ENCODE results near the gene PRKCQ. TPM values are rescaled to one million over a fixed set of nuclear protein-coding genes. Genes with fewer than 3 reads are reported as not detected.

The PRKCQ gene
- total and polyA plus RNA-seq, 2 of the 8 experiments (the other 6 are each of a cell fraction or from before 2014, with no cell fraction given) = 9.1 to 22.6 TPM

GRCh38 chr10:6564367-6564766 is 15.7 kb downstream of the PRKCQ start:
- no peak overlapping the region for H2BK120ac ChIP-seq (replicated peaks; ENCODE audit: low read depth, low read length)
- FAIRE-seq = no peak
- no peak overlapping the region for H3K4me3 ChIP-seq (ENCODE audit: extremely low read depth in 1 of 4, insufficient read depth in 2 of 4, low read depth in 3 of 4, low read length in 4 of 4)
- no peak overlapping the region for H3K4ac ChIP-seq (replicated peaks; ENCODE audit: insufficient read length, low read depth, low read length)
- 67% methylated on average over 5 of the region's 5 CpGs; no CpG with 5 or more reads in 1 of the 2 experiments for WGBS, 2 experiments (ENCODE audit: extremely low coverage in 1 of 2, insufficient coverage in 1 of 2, insufficient read length in 1 of 2, insufficient replicate concordance in 2 of 2, low coverage in 1 of 2, low lambda C conversion rate in 2 of 2, missing lambda C conversion rate in 1 of 2)
- H3K18ac ChIP-seq (ENCODE audit: extremely low read depth, low read length) = no peak overlapping the region
- H3K4me2 ChIP-seq (ENCODE audit: insufficient read depth in 1 of 2, low read depth in 2 of 2, low read length in 2 of 2) = no peak overlapping the region
- no peaks in the 10 kb centered on the region for H3K9me3 ChIP-seq (ENCODE audit: insufficient read depth in 2 of 2, low read depth in 1 of 2, low read length in 1 of 2)
- peaks cover 0 to 10% (median 3%) of the 10 kb centered on the region in 4 experiments; a peak in 4 of 7 replicates for H3K4me1 ChIP-seq (replicated peaks in 1 of 4; ENCODE audit: control insufficient read depth in 3 of 4, insufficient read depth in 4 of 4, low read length in 3 of 4)
- CTCF ChIA-PET (ENCODE audit: partially characterized antibody) = interaction anchor here (1.2 to 2.6 kb wide), 3 partner anchors 10 to 84 kb away, joined by 4 to 11 read pairs (median 5); partner anchors contain the start of gene PRKCQ
- H3K79me1 ChIP-seq (ENCODE audit: low read depth, low read length) = peaks cover 11% of the 10 kb centered on the region
- no peak overlapping the region for H4K91ac ChIP-seq (replicated peaks; ENCODE audit: insufficient read length, low read length)
- H3K27ac ChIP-seq (ENCODE audit: low read depth, low read length) = no peak overlapping the region
- H3K79me2 ChIP-seq (ENCODE audit: control insufficient read depth in 1 of 2, insufficient read depth in 2 of 2, low read length in 2 of 2) = peaks cover 0 to 11% of the 10 kb centered on the region in 2 experiments; a peak in 2 of 4 replicates
- H2AFZ ChIP-seq (ENCODE audit: low read length) = no peak overlapping the region
- H2BK15ac ChIP-seq (ENCODE audit: low read length) = no peak overlapping the region
- no peak overlapping the region for H2BK5ac ChIP-seq (ENCODE audit: low read depth, low read length)
- no peak overlapping the region for H3K23ac ChIP-seq (ENCODE audit: insufficient read length)
- POLR2A ChIA-PET (ENCODE audit: partially characterized antibody) = interaction anchor here (1.1 kb wide), 1 partner anchor 14 kb away, joined by 3 read pairs; no protein-coding TSS in a partner anchor
- TF ChIP-seq KDM1A (IDR thresholded peaks at IDR 0.05; ENCODE audit: borderline replicate concordance, low read length) (no peak), GTF2F1 (IDR thresholded peaks at IDR 0.05; ENCODE audit: borderline replicate concordance, low read depth, low read length) (no peak), HDAC6 (IDR thresholded peaks at IDR 0.05; ENCODE audit: low read depth, low read length) (no peak), MAX (IDR thresholded peaks at IDR 0.05) (no peak), RBBP5 (IDR thresholded peaks at IDR 0.05; ENCODE audit: borderline replicate concordance, low read depth, low read length) (no peak), POLR2AphosphoS5 (IDR thresholded peaks at IDR 0.05; ENCODE audit: low read depth, low read length) (no peak), EZH2 (IDR thresholded peaks at IDR 0.05; ENCODE audit: low read depth, low read length, severe bottlenecking) (no peak), CEBPB (IDR thresholded peaks at IDR 0.05; ENCODE audit: low read depth, low read length) (no peak), RAD21 (IDR thresholded peaks at IDR 0.05 in 1 of 2, conservative IDR thresholded peaks at IDR 0.05 in 1 of 2; ENCODE audit: low read depth in 2 of 2, low read length in 2 of 2) (no peak), SP2 (IDR thresholded peaks at IDR 0.05; ENCODE audit: low read length) (no peak), JUND (IDR thresholded peaks at IDR 0.05; ENCODE audit: low read length) (no peak)
- TF ChIP-seq, protein P1, sequence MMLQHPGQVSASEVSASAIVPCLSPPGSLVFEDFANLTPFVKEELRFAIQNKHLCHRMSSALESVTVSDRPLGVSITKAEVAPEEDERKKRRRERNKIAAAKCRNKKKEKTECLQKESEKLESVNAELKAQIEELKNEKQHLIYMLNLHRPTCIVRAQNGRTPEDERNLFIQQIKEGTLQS (IDR thresholded peaks at IDR 0.05; ENCODE audit: insufficient read depth, low read depth, low read length) = no peak
- H3K9ac ChIP-seq (replicated peaks in 1 of 4; ENCODE audit: extremely low read depth in 1 of 4, low read depth in 3 of 4, low read length in 3 of 4) = no peak overlapping the region
- H4K8ac ChIP-seq (ENCODE audit: extremely low read depth, insufficient read depth, low read length) = no peak overlapping the region
- H3K56ac ChIP-seq (replicated peaks; ENCODE audit: insufficient read length, low read depth, low read length) = no peak overlapping the region
- no peaks in the 10 kb centered on the region for H3K36me3 ChIP-seq (ENCODE audit: control insufficient read depth in 2 of 4, insufficient read depth in 4 of 4, low read length in 3 of 4)
- no peak for DNase-seq (ENCODE audit: low read depth in 1 of 2, low spot score in 2 of 2)
- H3K23me2 ChIP-seq (ENCODE audit: low read depth, low read length) = no peaks in the 10 kb centered on the region
- H2BK20ac ChIP-seq (ENCODE audit: low read length) = no peak overlapping the region
- no peak overlapping the region for H2BK12ac ChIP-seq (ENCODE audit: low read depth, low read length)
- H4K5ac ChIP-seq (ENCODE audit: insufficient read length, low read depth, low read length) = no peak overlapping the region
- H3K14ac ChIP-seq (ENCODE audit: insufficient read length) = no peak overlapping the region
- H3K27me3 ChIP-seq (replicated peaks in 1 of 4; ENCODE audit: control insufficient read depth in 3 of 4, extremely low read depth in 1 of 4, insufficient read depth in 3 of 4, low read length in 3 of 4) = no peaks in the 10 kb centered on the region
- H4K20me1 ChIP-seq (replicated peaks in 1 of 2; ENCODE audit: control insufficient read depth in 1 of 2, insufficient read depth in 2 of 2, low read length in 2 of 2) = peaks cover 0 to 5% of the 10 kb centered on the region in 2 experiments
- H2AK5ac ChIP-seq (ENCODE audit: low read depth, low read length) = no peak overlapping the region
